Epithelial cell of esophagus (primary cell): ENCODE results near the gene DHRS12.

ENCODE experiments used
- DNase-seq: peaks from one replicate; pipeline ENCODE4 v3.0.0; 2010; ENCODE audit warnings: low read depth
- H3K4me3 ChIP-seq: 2 replicates; pipeline ENCODE4 v1.5.1; 2011; ENCODE audit warnings: mild to moderate bottlenecking, low read length, control low read depth
- CTCF ChIP-seq: IDR thresholded peaks from 2 replicates; pipeline ENCODE4 v1.5.1; 2011; ENCODE audit warnings: low read depth, mild to moderate bottlenecking, low read length, control low read depth, inconsistent platforms; ENCODE audit not compliant: insufficient read depth; ENCODE audit errors: missing control alignments

The DHRS12 gene

GRCh38 chr13:51793570-51794271, 10.2 kb downstream of the DHRS12 start:
- TF ChIP-seq CTCF, result no peak
- no peak overlapping the region for H3K4me3 ChIP-seq
- DNase-seq, result peak; percentile 90

- DNase-seq, result no peak
- no peak for TF ChIP-seq CTCF
Measured at GRCh38 chr13:51786425-51787265, 17.3 kb downstream of the DHRS12 start.

GRCh38 chr13:51785712-51786424, 18.1 kb downstream of the DHRS12 start:
- no peak for TF ChIP-seq CTCF
- H3K4me3 ChIP-seq, result no peak overlapping the region
- DNase-seq, result no peak

More at GRCh38 chr13:51786425-51787265, 17.3 kb downstream of the DHRS12 start:
- H3K4me3 ChIP-seq, result no peak overlapping the region

GRCh38 chr13:51784097-51784496, 19.9 kb downstream of the DHRS12 start:
- TF ChIP-seq CTCF, result no peak
- no peak overlapping the region for H3K4me3 ChIP-seq
- no peak for DNase-seq

- no peak overlapping the region for H3K4me3 ChIP-seq
- TF ChIP-seq CTCF, result no peak
- DNase-seq, result no peak
Measured at GRCh38 chr13:51783428-51784094, 20.4 kb downstream of the DHRS12 start.

GRCh38 chr13:51782026-51782710, 21.8 kb downstream of the DHRS12 start:
- TF ChIP-seq CTCF, result no peak
- DNase-seq, result no peak
- no peak overlapping the region for H3K4me3 ChIP-seq
